Keratinocyte (primary cell): Measurements from ENCODE around the gene RSPRY1. TPM values are rescaled to one million over a fixed set of nuclear protein-coding genes. Genes with fewer than 3 reads are reported as not detected.

ENCODE experiments used
- DNase-seq: peaks from one replicate; pipeline ENCODE4 v3.0.0-alpha.2; 2011; ENCODE audit warnings: low read depth, missing footprints, low spot score
- FAIRE-seq: peaks from 2 replicates; lab custom pipeline; 2011; peaks lifted over from hg19 to GRCh38; lab: Jason Lieb, UNC
- H2AFZ ChIP-seq: 2 replicates; pipeline ENCODE4 v1.6.0; 2012; ENCODE audit warnings: low read length, control low read depth, inconsistent platforms; ENCODE audit not compliant: control insufficient read depth
- H3K27ac ChIP-seq: 2 replicates; pipeline ENCODE4 v1.5.1; 2011; ENCODE audit warnings: low read length; ENCODE audit not compliant: control insufficient read depth, insufficient read depth
- H3K27me3 ChIP-seq: 3 replicates; pipeline ENCODE4 v1.6.0; 2011; ENCODE audit warnings: low read length; ENCODE audit not compliant: control insufficient read depth, insufficient read depth; ENCODE audit errors: extremely low read depth
- H3K36me3 ChIP-seq, 2 experiments: 2 replicates in 1 of 2; 3 replicates in 1 of 2; pipeline ENCODE4 v1.5.1; 2011; ENCODE audit warnings: low read length in 2 of 2, mild to moderate bottlenecking in 1 of 2; ENCODE audit not compliant: control insufficient read depth in 2 of 2, insufficient read depth in 2 of 2; ENCODE audit errors: extremely low read depth in 1 of 2
- H3K4me1 ChIP-seq: 3 replicates; pipeline ENCODE4 v1.5.1; 2011; ENCODE audit warnings: low read length; ENCODE audit not compliant: control insufficient read depth, insufficient read depth; ENCODE audit errors: extremely low read depth
- H3K4me2 ChIP-seq: 3 replicates; pipeline ENCODE4 v1.6.0; 2011; ENCODE audit warnings: low read depth, low read length; ENCODE audit not compliant: control insufficient read depth, insufficient read depth; ENCODE audit errors: extremely low read depth
- H3K4me3 ChIP-seq, 3 experiments: fragments of 200-600 bp in 1 of 3; sonication (generic) in 1 of 3; 2 replicates in 2 of 3; 3 replicates in 1 of 3; pipeline ENCODE4 v1.5.1; 2011 to 2016; ENCODE audit warnings: low read length in 3 of 3, mild to moderate bottlenecking in 3 of 3, control low read depth in 2 of 3, inconsistent platforms in 1 of 3, low read depth in 1 of 3, mixed read lengths in 1 of 3, mixed run types in 1 of 3, moderate library complexity in 1 of 3; ENCODE audit not compliant: control insufficient read depth in 2 of 3, insufficient read depth in 2 of 3; ENCODE audit errors: extremely low read depth in 1 of 3
- H3K79me2 ChIP-seq: 2 replicates; pipeline ENCODE4 v1.6.0; 2012; ENCODE audit warnings: low read length; ENCODE audit not compliant: control insufficient read depth, insufficient read depth
- H3K9ac ChIP-seq: 3 replicates; pipeline ENCODE4 v1.6.0; 2011; ENCODE audit warnings: low read length; ENCODE audit not compliant: control insufficient read depth, insufficient read depth; ENCODE audit errors: extremely low read depth
- H3K9me1 ChIP-seq: 3 replicates; pipeline ENCODE4 v1.6.0; 2011; ENCODE audit warnings: low read length; ENCODE audit not compliant: control insufficient read depth, insufficient read depth; ENCODE audit errors: extremely low read depth
- H3K9me3 ChIP-seq: 2 replicates; pipeline ENCODE4 v1.5.1; 2012; ENCODE audit warnings: low read depth, low read length; ENCODE audit not compliant: control insufficient read depth
- H4K20me1 ChIP-seq: 3 replicates; pipeline ENCODE4 v1.6.0; 2011; ENCODE audit warnings: low read length; ENCODE audit not compliant: control insufficient read depth, insufficient read depth; ENCODE audit errors: extremely low read depth
- CTCF ChIP-seq, 3 experiments: IDR thresholded peaks in 1 of 3; conservative IDR thresholded peaks in 1 of 3; optimal IDR thresholded peaks in 1 of 3; 2 replicates in 2 of 3; 3 replicates in 1 of 3; pipeline versions ENCODE3 to v1.5.1; 2011; ENCODE audit warnings: low read length in 3 of 3, mild to moderate bottlenecking in 3 of 3, moderate library complexity in 2 of 3, control low read depth in 1 of 3, inconsistent platforms in 1 of 3; ENCODE audit not compliant: insufficient read depth in 2 of 3; ENCODE audit errors: extremely low read depth in 1 of 3
- EZH2 ChIP-seq: IDR thresholded peaks from one replicate; pipeline ENCODE4 v1.6.1; 2012; ENCODE audit warnings: inconsistent platforms, mild to moderate bottlenecking, low read length, moderate library complexity
- dilution Hi-C: fragments of 300-500 bp; cut with MboI; formaldehyde crosslinking; loops from one replicate; pipeline ENCODE4 v1.7.0; 2020; ENCODE audit warnings: low sequenced_read_pairs; ENCODE audit not compliant: extremely low pct_ligation_motif_present
- polyA plus RNA-seq, 5 experiments: library from polyadenylated mRNA; depleted of rRNA in 3 of 5; stranded (reverse) in 3 of 5; stranded (forward) in 1 of 5; unstranded in 1 of 5; fragments of >200 nt; gene quantifications; 1 replicate in 1 of 5; 2 replicates in 3 of 5; 3 replicates in 1 of 5; pipeline versions ENCODE4 v1.2.1 to v1.2.3, GENCODE V29; 2011 to 2012; ENCODE audit warnings: missing spikeins in 2 of 5, low read depth in 1 of 5, low replicate concordance in 1 of 5

RSPRY1 gene
- polyA plus RNA-seq, 1 donor (not counting 4 experiments of a cell fraction or from before 2014, with no cell fraction given): 42.2 TPM

GRCh38 chr16:57155702-57156350 is 30.3 kb upstream of the RSPRY1 start:
- no peak for FAIRE-seq
- no peaks in the 10 kb centered on the region for H3K9me1 ChIP-seq
- no peaks in the 10 kb centered on the region for H4K20me1 ChIP-seq
- no peak overlapping the region for H3K4me3 ChIP-seq
- no peaks in the 10 kb centered on the region for H3K4me1 ChIP-seq
- H3K9ac ChIP-seq: no peak overlapping the region
- DNase-seq: no peak
- H3K36me3 ChIP-seq: peaks cover 16 to 22% of the 10 kb centered on the region in 2 experiments
- H3K79me2 ChIP-seq: no peaks in the 10 kb centered on the region
- no peaks in the 10 kb centered on the region for H3K9me3 ChIP-seq
- H3K27ac ChIP-seq: no peak overlapping the region
- dilution Hi-C loops: no loop called here
- H3K4me2 ChIP-seq: no peak overlapping the region
- no peak overlapping the region for H2AFZ ChIP-seq
- no peaks in the 10 kb centered on the region for H3K27me3 ChIP-seq
- TF ChIP-seq EZH2 (no peak), CTCF (optimal IDR thresholded peaks at IDR 0.05 in 1 of 3, IDR thresholded peaks at IDR 0.05 in 1 of 3, conservative IDR thresholded peaks at IDR 0.05 in 1 of 3; ENCODE audit: extremely low read depth in 1 of 3, insufficient read depth in 2 of 3, low read length in 3 of 3) (no peak)

DNA sequence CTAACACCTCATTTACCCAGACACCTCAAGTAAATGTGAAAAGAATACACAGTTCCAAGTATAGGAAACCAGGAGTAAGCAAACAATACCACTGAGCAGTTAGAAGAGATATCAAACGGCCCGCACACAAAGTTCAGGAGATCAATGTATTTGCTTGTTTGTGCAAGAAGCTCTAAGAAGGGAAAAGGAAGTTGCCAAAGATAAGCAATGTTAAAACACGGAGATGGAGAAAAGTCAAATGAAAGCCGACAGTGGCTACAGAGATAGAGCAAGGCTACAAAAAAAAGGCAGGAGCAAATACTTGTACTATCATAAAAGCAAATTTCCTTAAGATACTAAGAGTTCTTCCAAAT is 29.8 kb upstream of the RSPRY1 start:
- Histone ChIP-seq H3K4me1 (no peaks in the 10 kb centered on the region), H3K27me3 (no peaks in the 10 kb centered on the region), H2AFZ (no peak overlapping the region), H3K4me3 (no peak overlapping the region), H4K20me1 (no peaks in the 10 kb centered on the region), H3K79me2 (no peaks in the 10 kb centered on the region), H3K9me3 (no peaks in the 10 kb centered on the region), H3K36me3 (peaks cover 16 to 22% of the 10 kb centered on the region in 2 experiments), H3K9ac (no peak overlapping the region), H3K27ac (no peak overlapping the region), H3K9me1 (no peaks in the 10 kb centered on the region), H3K4me2 (no peak overlapping the region)
- dilution Hi-C loops: no loop called here
- TF ChIP-seq CTCF (optimal IDR thresholded peaks at IDR 0.05 in 1 of 3, IDR thresholded peaks at IDR 0.05 in 1 of 3, conservative IDR thresholded peaks at IDR 0.05 in 1 of 3; ENCODE audit: extremely low read depth in 1 of 3, insufficient read depth in 2 of 3, low read length in 3 of 3) (no peak), EZH2 (no peak)
- DNase-seq (no peak), FAIRE-seq (no peak)
